Stimulated activated CD4-positive, alpha-beta T cell treated with anti-CD3 and anti-CD28 coated beads, Interleukin-12 subunit alpha, Interleukin-12 subunit beta, amount 100 ng/mL, for 4 hours (primary cell): ENCODE results near the gene MUC5AC.
"Not testable (repeated sequence)": the region's sequence is repeated elsewhere in the genome, so short reads cannot be mapped to it uniquely, and the experiment has no call there.

Experiments
- DNase-seq: peaks from one replicate; pipeline ENCODE4 v3.0.0-alpha.2; 2020

MUC5AC gene

GRCh38 chr11:1163911-1164735 lies 6.4 kb downstream of the MUC5AC start:
- no peak for DNase-seq

GRCh38 chr11:1164779-1165255 lies 7.1 kb downstream of the MUC5AC start:
- DNase-seq = not testable (repeated sequence)

GRCh38 chr11:1165256-1166041 lies 7.7 kb downstream of the MUC5AC start:
- DNase-seq = no peak

- no peak for DNase-seq
These were observed 9.5 kb downstream of the MUC5AC start for GRCh38 chr11:1167256-1167655.

- no peak for DNase-seq
These were observed 10.0 kb downstream of the MUC5AC start for GRCh38 chr11:1167751-1168231.

- DNase-seq = no peak
These were observed 10.5 kb downstream of the MUC5AC start for GRCh38 chr11:1168256-1168655.

GRCh38 chr11:1168721-1169161 lies 11.0 kb downstream of the MUC5AC start:
- no peak for DNase-seq

- DNase-seq = no peak
These were observed 13.7 kb downstream of the MUC5AC start for GRCh38 chr11:1171223-1171984.

- no peak for DNase-seq
These were observed 14.4 kb downstream of the MUC5AC start for GRCh38 chr11:1171985-1172728.

GRCh38 chr11:1172729-1173117 lies 15.0 kb downstream of the MUC5AC start:
- no peak for DNase-seq

- DNase-seq = not testable (repeated sequence)
These were observed 15.6 kb downstream of the MUC5AC start for GRCh38 chr11:1173396-1173795.

GRCh38 chr11:1174441-1175370 lies 17.0 kb downstream of the MUC5AC start:
- no peak for DNase-seq

GRCh38 chr11:1175461-1176223 lies 17.9 kb downstream of the MUC5AC start:
- DNase-seq = no peak

GRCh38 chr11:1176224-1177019 lies 18.7 kb downstream of the MUC5AC start:
- DNase-seq = no peak

GRCh38 chr11:1177020-1177770 lies 19.4 kb downstream of the MUC5AC start:
- no peak for DNase-seq

GRCh38 chr11:1177771-1178090 lies 20.0 kb downstream of the MUC5AC start:
- no peak for DNase-seq

GRCh38 chr11:1178201-1178885 lies 20.6 kb downstream of the MUC5AC start:
- no peak for DNase-seq

GRCh38 chr11:1178906-1179305 lies 21.2 kb downstream of the MUC5AC start:
- DNase-seq = no peak
